GM18505 (cell line): Measurements from ENCODE around the gene RBM19.
"Not testable (repeated sequence)": the region's sequence is repeated elsewhere in the genome, so short reads cannot be mapped to it uniquely, and the experiment has no call there.

ENCODE experiments used
- ATAC-seq: cut with Tn5 transposase; IDR thresholded peaks from one replicate; pipeline ENCODE4 v1.9.1; 2021; ENCODE audit not compliant: unreplicated experiment
- POLR2A ChIP-seq: IDR thresholded peaks from 4 replicates; pipeline ENCODE4 v1.6.1; 2011; ENCODE audit warnings: borderline replicate concordance; ENCODE audit not compliant: insufficient read depth, insufficient read length; ENCODE audit errors: extremely low read depth

The RBM19 gene

GRCh38 chr12:113996026-113996425 lies 29.9 kb upstream of the RBM19 start:
- ATAC-seq, result no peak
- TF ChIP-seq POLR2A, result no peak

- no peak for ATAC-seq
- no peak for TF ChIP-seq POLR2A
Observed at GRCh38 chr12:113994051-113994450, 27.9 kb upstream of the RBM19 start.

GRCh38 chr12:113992751-113993150 lies 26.6 kb upstream of the RBM19 start:
- not testable (repeated sequence) for ATAC-seq

GRCh38 chr12:113991224-113992044 lies 25.3 kb upstream of the RBM19 start:
- ATAC-seq, result no peak
- no peak for TF ChIP-seq POLR2A

GRCh38 chr12:113990250-113991223 lies 24.4 kb upstream of the RBM19 start:
- no peak for TF ChIP-seq POLR2A
- no peak for ATAC-seq

- no peak for ATAC-seq
- TF ChIP-seq POLR2A, result no peak
Observed at GRCh38 chr12:113988976-113989375, 22.9 kb upstream of the RBM19 start.

GRCh38 chr12:113988064-113988451 lies 21.9 kb upstream of the RBM19 start:
- no peak for TF ChIP-seq POLR2A
- no peak for ATAC-seq

GRCh38 chr12:113987261-113988063 lies 21.3 kb upstream of the RBM19 start:
- ATAC-seq, result no peak
- TF ChIP-seq POLR2A, result no peak

GRCh38 chr12:113984464-113984863 lies 18.3 kb upstream of the RBM19 start:
- no peak for ATAC-seq
- TF ChIP-seq POLR2A, result no peak

- no peak for ATAC-seq
- no peak for TF ChIP-seq POLR2A
Observed at GRCh38 chr12:113983777-113984448, 17.8 kb upstream of the RBM19 start.

GRCh38 chr12:113983265-113983664 lies 17.1 kb upstream of the RBM19 start:
- ATAC-seq, result no peak
- TF ChIP-seq POLR2A, result no peak

GRCh38 chr12:113981876-113982275 lies 15.8 kb upstream of the RBM19 start:
- no peak for TF ChIP-seq POLR2A
- ATAC-seq, result no peak
